Lower lobe of right lung (tissue), 2 donors: ENCODE measurements around the gene ASIC4. TPM values are rescaled to one million over a fixed set of nuclear protein-coding genes. Genes with fewer than 3 reads are reported as not detected.

Experiments
- ATAC-seq, 2 donors: fragments of 200-7000 bp; cut with Tn5 transposase; one replicate each; pipeline ENCODE4 v1.9.1; 2020 to 2022; ENCODE audit warnings: mild to moderate bottlenecking in 2 of 2, moderate library complexity in 2 of 2
- DNase-seq: peaks from one replicate; pipeline ENCODE4 v3.0.0-alpha.2; 2020
- H3K27ac ChIP-seq: fragments of 200-600 bp; one replicate; pipeline ENCODE4 v1.8.0; 2022
- H3K27me3 ChIP-seq: fragments of 200-600 bp; one replicate; pipeline ENCODE4 v1.8.0; 2022; ENCODE audit warnings: low read depth
- H3K36me3 ChIP-seq: fragments of 200-600 bp; one replicate; pipeline ENCODE4 v1.8.0; 2022; ENCODE audit warnings: mild to moderate bottlenecking
- H3K4me1 ChIP-seq: fragments of 200-600 bp; one replicate; pipeline ENCODE4 v1.8.0; 2022
- H3K4me3 ChIP-seq: fragments of 200-600 bp; one replicate; pipeline ENCODE4 v1.8.0; 2022; ENCODE audit warnings: mild to moderate bottlenecking
- H3K9me3 ChIP-seq: fragments of 200-600 bp; one replicate; pipeline ENCODE4 v1.8.0; 2022
- CTCF ChIP-seq: fragments of 200-600 bp; IDR thresholded peaks from one replicate; pipeline ENCODE4 v1.8.0; 2022; ENCODE audit warnings: antibody characterized with exemption, mild to moderate bottlenecking
- intact Hi-C: fragments of 100-400 bp; cut with DNase I; formaldehyde crosslinking; loops from one replicate; pipeline ENCODE4 v1.11.0; 2022
- total RNA-seq: library from RNA; stranded (reverse); fragmentation: NEBNext Ultra II Directional; extraction: Animal tissue kit (Norgen Biotek cat#: 25700); gene quantifications from one replicate; pipeline ENCODE4 v1.2.1, GENCODE V29; 2021
- donor health status: DM: no; HTN: yes; CAD: no; lungs with severe emphysema.

Gene ASIC4
- total RNA-seq, 1 donor from 2014 or later = 0.53 TPM

GRCh38 chr2:219473511-219473910, 40.8 kb upstream of the ASIC4 start:
- no peaks in the 10 kb centered on the region for H3K36me3 ChIP-seq
- ATAC-seq (no peak), DNase-seq (no peak)
- no peak overlapping the region for H3K27ac ChIP-seq
- H3K9me3 ChIP-seq = no peaks in the 10 kb centered on the region
- intact Hi-C loops = no loop called here
- TF ChIP-seq CTCF = no peak
- H3K27me3 ChIP-seq = peaks cover 23% of the 10 kb centered on the region
- H3K4me3 ChIP-seq = no peak overlapping the region
- no peaks in the 10 kb centered on the region for H3K4me1 ChIP-seq

- DNase-seq = no peak
- H3K4me3 ChIP-seq = no peak overlapping the region
- H3K27me3 ChIP-seq = peaks cover 23% of the 10 kb centered on the region
- H3K4me1 ChIP-seq = no peaks in the 10 kb centered on the region
- no peaks in the 10 kb centered on the region for H3K36me3 ChIP-seq
- no peak overlapping the region for H3K27ac ChIP-seq
- intact Hi-C loops = no loop called here
- TF ChIP-seq CTCF = no peak
- H3K9me3 ChIP-seq = no peaks in the 10 kb centered on the region
- no peak for ATAC-seq
Observed at GRCh38 chr2:219474285-219475060, 39.8 kb upstream of the ASIC4 start.

GRCh38 chr2:219475278-219475677, 39.0 kb upstream of the ASIC4 start:
- Histone ChIP-seq H3K27me3 (peaks cover 31% of the 10 kb centered on the region), H3K27ac (no peak overlapping the region)
- intact Hi-C loops = no loop called here

GRCh38 chr2:219475697-219476651, 38.3 kb upstream of the ASIC4 start:
- Histone ChIP-seq H3K27me3 (peaks cover 33% of the 10 kb centered on the region), H3K9me3 (no peaks in the 10 kb centered on the region), H3K36me3 (no peaks in the 10 kb centered on the region), H3K27ac (no peak overlapping the region), H3K4me1 (no peaks in the 10 kb centered on the region), H3K4me3 (no peak overlapping the region)
- intact Hi-C loops = no loop called here
- TF ChIP-seq CTCF = peak; percentile 86
- peak; percentile 75 for DNase-seq
- peak; percentile 71 to 74 for ATAC-seq

More at GRCh38 chr2:219475278-219475677, 39.0 kb upstream of the ASIC4 start:
- Histone ChIP-seq H3K4me1 (no peaks in the 10 kb centered on the region), H3K4me3 (no peak overlapping the region), H3K9me3 (no peaks in the 10 kb centered on the region), H3K36me3 (no peaks in the 10 kb centered on the region)
- TF ChIP-seq CTCF = no peak
- DNase-seq = no peak
- no peak for ATAC-seq

- H3K4me1 ChIP-seq = no peaks in the 10 kb centered on the region
- no peak overlapping the region for H3K4me3 ChIP-seq
- no peak for ATAC-seq
- no peak overlapping the region for H3K27ac ChIP-seq
- no peaks in the 10 kb centered on the region for H3K36me3 ChIP-seq
- TF ChIP-seq CTCF = no peak
- H3K9me3 ChIP-seq = no peaks in the 10 kb centered on the region
- peaks cover 33% of the 10 kb centered on the region for H3K27me3 ChIP-seq
- DNase-seq = no peak
- intact Hi-C loops = no loop called here
Observed at GRCh38 chr2:219476652-219477151, 37.6 kb upstream of the ASIC4 start.
